GM18508 (cell line): ENCODE data around the gene RNF152.

Source experiments
- ATAC-seq: cut with Tn5 transposase; IDR thresholded peaks from one replicate; pipeline ENCODE4 v1.9.1; 2021; ENCODE audit warnings: moderate number of reproducible peaks; ENCODE audit not compliant: insufficient read depth, unreplicated experiment

RNF152 gene

GRCh38 chr18:61855449-61856378 lies 37.1 kb downstream of the RNF152 start:
- ATAC-seq, result no peak

DNA sequence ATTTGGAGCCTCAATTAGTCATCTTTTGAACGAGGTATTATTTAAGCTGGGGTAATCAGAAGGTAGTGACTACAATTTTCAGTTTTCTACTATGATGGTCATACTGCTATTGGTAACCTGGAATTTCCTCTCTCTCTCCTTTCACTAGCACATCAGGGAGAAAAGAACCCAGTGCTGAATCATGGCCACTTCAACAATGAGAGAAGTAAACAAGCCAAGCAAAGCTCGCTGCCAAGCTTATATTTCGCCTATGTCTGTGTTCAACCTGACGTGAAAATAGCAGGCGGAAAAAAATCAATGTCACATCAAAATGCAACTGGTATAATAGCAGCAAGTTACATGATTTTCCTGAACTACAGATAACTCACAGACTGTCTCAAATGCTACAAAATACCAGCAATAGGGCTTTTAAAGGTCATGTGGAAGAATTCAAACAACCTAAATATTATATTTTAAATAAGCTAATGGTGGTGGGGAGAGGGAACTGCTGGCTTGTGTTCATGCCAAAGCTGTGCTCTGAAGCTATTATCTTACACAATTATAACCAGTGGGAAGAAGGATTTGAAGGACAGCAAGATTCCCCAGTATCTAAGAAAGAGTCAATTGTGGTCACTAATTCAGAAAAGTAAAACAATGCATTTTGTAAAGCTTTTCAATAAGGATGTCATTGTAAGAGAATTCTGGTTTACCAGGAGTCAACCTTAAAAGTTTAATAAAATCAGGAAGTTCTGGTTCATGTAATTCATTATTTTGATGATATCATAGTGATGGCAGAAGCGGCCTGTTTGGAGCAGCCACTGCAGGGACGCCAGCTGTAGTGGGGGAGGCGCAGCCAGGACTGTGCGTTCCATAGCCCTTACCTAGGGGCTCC lies 38.0 kb downstream of the RNF152 start:
- ATAC-seq, result no peak

DNA sequence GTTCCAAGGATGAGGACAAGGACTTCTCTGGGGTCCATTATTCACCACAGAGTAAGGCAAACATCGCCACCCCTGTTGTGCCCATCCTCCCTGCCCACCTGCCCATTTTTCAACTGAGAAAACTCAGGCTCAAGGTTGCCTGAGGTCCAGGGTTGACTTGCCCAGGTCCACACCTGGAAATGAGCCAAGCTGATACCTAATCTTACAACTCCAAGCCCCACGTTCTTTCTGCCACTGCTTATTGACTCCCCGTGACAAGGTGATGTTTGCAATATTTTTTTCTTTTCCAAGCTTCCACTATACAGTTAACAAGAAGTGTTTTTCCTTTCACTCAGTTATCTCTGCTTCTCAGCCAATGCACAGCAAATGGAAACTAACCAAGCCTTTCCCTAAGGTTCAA lies 39.0 kb downstream of the RNF152 start:
- ATAC-seq, result no peak

- ATAC-seq, result no peak
Observed at GRCh38 chr18:61852496-61852895, 40.3 kb downstream of the RNF152 start.

DNA sequence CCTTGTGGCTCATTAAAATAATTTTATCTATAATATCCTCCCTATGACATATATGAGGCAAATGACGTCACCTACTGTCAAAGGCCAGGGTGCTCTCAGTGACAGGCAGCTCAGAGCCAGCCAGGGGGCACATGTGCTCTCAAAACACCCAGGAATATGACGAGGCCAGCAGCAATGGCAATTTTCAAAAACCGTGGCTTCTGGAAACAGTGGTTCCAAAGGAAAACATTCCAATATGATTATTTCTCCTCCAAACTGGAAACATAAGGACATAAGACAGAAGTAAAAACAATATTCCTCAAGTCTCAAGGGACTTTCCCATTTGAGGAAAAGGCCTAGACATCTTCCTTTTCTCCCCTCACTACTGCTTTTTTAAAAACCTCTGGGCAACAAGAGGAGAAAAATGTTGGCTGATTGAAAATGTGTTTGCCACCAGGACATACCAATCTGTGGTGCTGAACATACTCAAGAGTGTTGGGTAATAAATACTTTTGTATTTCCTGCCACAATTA lies 40.8 kb downstream of the RNF152 start:
- no peak for ATAC-seq

- ATAC-seq, result no peak
Observed at GRCh38 chr18:61851279-61851678, 41.5 kb downstream of the RNF152 start.

DNA sequence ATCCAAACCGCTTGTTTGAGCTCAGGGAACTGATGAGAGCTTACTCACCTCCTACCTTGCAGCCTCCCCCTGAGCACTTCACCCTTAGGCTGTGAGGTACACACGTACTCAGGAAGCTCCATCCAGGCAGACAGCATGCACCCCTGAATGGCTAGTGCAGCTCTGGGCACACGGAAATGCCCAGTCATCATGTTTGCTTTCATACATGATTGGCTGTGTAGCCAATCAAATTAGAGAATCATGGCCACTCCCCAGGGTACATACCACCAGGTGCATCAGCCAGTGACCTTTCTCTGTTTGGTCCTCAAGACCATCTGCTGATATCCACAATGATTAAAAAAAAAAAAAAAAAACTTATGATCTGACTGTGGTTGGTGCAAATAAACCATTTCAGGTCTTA lies 42.1 kb downstream of the RNF152 start:
- no peak for ATAC-seq

DNA sequence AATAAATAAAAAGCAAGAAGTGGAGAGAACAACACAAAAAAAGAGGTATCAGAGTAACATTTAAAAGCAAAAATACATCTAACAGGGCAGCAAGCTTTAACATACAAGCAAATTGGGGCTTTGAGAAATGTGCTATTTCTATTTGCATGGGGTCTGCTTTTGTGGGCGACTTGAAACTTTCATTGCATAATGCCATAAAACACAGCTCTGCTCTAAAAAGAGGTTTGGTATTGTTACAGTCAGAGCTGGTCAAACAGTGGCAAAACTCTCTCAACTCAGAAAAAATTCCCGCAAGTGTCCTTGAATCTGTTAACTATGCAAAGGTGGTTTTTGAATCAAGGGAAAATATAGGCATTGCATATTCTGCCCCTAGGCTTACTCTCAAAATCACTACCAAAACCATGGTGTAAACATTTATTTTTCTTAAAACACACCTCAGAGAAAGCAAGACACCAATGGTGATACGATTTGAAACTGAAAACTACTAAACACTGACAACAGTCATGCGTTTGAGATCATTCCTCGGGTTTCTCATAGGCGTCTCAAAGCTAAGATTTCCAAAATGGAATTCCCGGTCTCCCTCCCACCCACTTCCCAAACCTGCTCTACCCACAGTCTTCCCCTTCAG lies 45.5 kb downstream of the RNF152 start:
- no peak for ATAC-seq

GRCh38 chr18:61845197-61845596 lies 47.6 kb downstream of the RNF152 start:
- no peak for ATAC-seq

DNA sequence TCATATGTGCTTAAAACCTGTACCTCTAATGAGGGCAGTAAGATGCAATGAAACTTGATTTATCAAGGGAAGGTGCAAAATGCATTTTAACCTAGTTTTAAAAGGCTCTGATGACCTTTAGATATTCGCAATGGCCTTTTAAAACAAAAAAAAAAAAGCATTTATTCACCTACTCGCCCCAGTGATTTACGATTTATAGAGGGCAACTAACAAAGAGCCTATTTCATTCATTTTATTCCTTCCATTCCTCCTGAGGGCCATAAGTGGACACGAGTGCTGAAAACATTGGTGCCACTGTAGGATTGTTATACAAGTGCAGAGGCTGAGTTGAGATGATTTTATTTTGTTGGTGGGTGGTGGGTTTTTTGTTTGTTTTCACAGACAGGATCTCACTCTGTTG lies 48.1 kb downstream of the RNF152 start:
- no peak for ATAC-seq

- no peak for ATAC-seq
Observed at GRCh38 chr18:61842146-61842545, 50.7 kb downstream of the RNF152 start.

DNA sequence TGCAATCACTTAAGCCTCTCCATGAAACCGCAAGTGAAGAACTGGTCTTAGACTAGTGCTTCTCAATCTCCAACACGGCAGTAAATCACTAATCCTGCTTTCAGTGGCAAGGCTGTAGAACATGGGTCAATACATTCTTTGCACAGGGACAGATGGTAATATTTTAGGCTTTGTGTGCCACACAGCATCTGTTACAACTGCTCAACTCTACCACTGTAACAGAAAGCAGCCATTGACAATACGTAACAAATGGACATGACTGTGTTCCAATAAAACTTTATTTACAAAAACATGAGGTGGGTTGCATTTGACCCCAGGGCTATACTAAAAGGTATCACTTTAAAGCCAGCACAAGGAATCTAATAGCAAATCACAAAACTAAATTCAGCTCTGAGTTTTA lies 51.1 kb downstream of the RNF152 start:
- no peak for ATAC-seq

DNA sequence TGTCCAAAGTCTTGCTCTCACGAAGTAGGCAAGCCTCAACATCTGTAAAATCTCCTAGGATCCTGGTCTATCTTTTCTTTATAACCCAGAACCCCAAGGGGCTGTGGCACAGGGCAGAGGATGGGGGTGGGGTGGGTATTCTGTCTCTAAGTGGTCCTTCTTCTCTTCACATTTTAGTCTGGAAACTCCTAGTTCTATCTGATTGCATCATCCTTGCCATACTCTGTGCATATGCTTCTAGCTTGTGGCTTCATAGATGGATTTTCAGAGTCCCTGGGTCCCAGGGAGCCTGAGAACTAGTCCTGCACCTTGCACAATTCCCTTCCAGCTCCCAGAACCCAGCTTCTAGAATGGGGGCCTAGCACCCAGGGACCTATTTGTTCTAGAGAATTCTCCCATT lies 52.5 kb downstream of the RNF152 start:
- ATAC-seq, result no peak

DNA sequence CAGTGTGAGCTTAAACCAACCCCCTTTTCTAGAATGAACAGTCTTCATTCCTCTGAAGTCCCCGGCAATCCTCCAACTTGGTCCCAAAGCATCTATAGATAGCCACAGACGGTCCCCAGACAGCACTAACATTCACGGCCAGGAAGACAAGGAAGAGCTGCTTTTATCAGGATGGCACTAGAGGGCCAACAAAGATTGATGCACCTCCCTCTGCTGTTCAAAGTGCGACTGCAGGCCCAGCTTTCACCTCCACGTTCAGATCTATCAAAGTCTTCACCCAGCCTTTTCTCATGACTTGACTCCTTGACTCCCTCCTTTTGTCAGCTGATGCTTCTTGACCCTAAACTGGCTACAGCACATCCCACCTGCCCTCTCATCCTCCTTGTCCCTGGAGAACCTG lies 54.3 kb downstream of the RNF152 start:
- no peak for ATAC-seq

- no peak for ATAC-seq
Observed at GRCh38 chr18:61833978-61834377, 58.8 kb downstream of the RNF152 start.

DNA sequence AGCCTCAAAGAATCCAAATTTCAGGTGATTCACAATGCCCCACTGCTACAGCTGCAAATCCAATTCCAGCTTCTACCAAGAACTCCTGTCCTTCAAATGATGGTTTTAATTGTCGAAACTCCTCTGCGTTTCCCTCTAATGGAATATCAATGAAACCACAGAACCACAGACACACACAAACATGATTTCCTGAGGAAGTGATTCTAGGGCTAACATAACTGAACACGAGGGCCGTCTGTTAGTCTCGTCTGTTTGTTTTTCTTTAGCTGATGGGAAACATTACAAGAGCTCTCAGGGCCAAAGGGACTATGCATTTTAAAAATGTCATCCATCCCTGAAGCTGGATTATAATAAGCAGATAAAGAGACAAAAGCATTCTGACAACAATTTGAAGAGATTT lies 59.4 kb downstream of the RNF152 start:
- no peak for ATAC-seq

DNA sequence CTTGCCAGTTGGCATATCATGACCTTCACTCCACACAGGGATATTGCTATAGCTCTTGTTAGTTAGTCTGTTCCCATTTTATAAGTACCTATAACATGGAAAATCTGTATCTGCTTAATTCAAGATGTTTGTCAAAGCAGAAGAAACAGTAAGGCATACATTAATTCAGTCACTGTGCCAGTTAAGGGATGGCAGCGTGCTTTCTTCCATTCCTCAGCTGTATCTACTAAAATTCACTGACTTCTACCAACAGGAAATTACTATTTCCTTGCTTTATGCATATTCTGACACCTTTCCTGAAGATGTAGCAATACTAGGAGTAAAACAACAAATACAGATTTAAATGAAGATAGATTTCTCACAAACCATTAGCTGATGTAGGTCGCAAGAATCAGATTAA lies 59.9 kb downstream of the RNF152 start:
- no peak for ATAC-seq

DNA sequence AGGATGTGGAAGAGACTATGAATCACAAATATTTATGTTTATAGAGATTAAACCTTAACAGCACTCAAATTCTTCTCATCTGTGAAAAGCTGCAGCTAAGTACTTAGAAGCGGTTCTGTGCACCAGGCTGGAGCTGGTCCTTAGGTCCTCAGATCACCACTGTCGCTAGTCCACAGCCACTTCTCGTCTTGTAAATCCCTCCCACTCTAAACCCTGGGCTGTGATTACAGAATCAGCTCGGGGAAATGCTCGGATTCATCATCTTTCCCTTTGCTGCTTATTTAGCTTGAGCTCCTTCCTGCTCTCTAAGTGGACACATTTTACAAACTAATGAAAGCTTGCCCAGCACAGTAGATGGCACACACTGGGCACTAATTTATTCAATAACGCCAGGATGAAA lies 61.7 kb downstream of the RNF152 start:
- no peak for ATAC-seq

DNA sequence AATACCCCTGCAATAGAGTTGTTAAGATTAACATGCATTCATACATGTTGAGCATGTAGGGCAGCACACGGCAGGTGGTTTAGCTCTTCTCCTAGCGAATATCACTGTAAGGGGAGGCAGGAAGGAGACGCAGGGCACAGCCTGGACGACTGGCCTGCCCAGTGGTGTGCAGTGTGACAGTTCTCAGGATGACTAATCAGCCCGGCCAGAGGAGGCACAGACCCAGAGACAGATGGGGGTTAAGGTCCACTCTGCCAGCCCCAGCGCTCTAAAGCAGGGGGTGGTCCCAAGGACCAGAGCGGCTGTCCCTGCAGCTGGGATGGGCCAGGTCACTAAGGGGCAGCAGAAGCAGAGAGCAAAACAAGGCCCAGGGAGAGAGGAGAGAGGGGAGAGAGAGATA lies 63.7 kb downstream of the RNF152 start:
- ATAC-seq, result no peak

- ATAC-seq, result no peak
Observed at GRCh38 chr18:61827591-61827990, 65.2 kb downstream of the RNF152 start.

DNA sequence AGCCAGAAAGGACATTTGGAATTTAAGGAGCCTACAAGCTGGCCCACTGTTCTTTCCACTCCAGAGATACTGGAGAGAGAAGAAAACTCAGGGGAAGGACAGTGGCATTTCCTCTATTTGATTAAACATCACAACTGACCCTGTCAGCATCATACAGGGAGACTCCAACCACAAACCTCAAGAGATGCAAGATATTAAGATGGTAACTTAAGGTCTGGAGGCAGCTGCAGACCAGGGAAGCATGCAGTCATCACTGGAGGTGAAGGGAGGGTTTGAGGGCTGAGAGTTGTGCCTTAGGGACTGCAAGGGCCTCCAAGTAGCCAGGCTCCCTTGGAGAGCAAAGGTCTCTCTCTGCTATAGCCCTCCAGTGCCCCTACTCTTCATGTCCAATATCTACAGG lies 67.4 kb downstream of the RNF152 start:
- no peak for ATAC-seq
